HG02610 (cell line): Measurements from ENCODE around the gene SEMA6A.
A peak's percentile ranks its signal among the peaks of the same experiment; 100 is the strongest.

Experiments used
- ATAC-seq: cut with Tn5 transposase; IDR thresholded peaks from one replicate; pipeline ENCODE4 v1.9.1; 2021; ENCODE audit warnings: mild to moderate bottlenecking, moderate library complexity; ENCODE audit not compliant: unreplicated experiment

Gene SEMA6A

DNA sequence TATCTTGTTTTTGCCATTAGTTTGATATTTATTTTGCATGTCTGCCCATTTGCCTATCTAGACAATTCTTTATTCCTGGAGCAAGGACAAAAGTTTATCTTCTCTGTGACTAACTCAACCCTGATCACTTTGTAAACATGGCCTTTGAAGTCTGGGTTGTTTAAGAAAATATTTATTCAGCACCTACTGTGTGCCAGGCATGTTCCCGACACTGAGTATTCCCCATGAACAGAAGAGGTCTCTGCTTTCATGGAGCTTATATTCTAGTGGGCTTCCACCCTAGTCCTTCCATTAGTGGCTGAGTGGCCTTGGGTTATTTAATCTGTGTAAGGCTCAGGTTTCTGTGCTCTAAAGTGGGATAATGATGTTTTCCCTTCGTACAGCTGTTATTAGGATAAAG lies 49.7 kb downstream of the SEMA6A start:
- no peak for ATAC-seq

DNA sequence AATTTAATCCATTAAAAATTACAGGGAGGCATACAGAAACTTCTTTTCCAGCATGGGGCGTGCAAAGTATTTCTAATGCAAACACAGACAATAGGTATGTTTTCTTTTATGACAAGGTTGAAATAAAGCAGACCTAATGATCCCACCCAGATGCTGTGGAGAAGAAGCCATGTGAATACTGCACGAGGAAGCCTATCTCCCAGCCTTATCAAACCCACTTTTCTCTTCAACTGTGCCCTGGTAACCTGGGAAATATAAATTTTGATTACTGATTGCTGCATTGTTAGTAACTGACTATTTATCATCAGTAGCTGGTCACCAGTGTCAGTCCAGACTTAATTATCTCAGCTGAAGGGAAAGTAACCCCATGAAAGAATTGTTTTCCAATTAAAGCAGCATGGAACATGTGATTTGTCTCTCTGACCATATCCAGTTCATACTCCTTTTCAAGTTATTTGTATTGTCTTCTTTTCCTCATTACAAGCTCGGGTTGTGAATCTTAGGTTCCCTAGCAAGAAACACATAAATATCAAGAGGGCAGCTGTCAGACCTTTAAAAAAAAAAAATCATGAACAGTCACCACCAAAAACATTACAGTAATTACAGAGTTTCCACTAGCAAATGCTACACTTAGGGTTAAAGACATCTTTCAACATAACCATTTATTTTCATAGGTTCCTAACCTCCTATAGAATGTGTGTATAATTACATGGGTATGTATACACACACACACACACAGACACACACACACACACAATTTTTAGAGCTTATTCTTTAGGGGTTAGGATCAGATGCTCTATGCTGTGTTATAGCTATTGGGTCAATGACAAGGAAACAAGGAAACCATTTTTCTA lies 50.3 kb downstream of the SEMA6A start:
- ATAC-seq: no peak

DNA sequence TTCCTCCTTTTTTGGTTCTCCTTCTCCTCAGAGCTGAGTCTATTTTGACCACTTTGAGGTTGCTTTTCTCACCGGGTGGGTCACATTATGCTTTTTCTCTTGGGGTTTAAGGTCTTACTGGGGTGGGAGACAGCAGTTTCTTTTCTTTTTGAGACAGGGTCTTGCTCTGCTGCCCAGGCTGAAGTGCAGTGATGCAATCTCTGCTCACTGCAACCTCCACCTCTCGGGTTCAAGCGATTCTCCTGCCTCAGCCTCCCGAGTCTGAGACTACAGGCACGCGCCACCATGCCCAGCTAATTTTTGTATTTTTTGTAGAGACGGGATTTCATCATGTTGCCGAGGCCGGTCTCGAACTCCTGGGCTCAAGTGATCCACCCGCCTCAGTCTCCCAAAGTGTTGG lies 51.4 kb downstream of the SEMA6A start:
- peak; percentile 16 for ATAC-seq

DNA sequence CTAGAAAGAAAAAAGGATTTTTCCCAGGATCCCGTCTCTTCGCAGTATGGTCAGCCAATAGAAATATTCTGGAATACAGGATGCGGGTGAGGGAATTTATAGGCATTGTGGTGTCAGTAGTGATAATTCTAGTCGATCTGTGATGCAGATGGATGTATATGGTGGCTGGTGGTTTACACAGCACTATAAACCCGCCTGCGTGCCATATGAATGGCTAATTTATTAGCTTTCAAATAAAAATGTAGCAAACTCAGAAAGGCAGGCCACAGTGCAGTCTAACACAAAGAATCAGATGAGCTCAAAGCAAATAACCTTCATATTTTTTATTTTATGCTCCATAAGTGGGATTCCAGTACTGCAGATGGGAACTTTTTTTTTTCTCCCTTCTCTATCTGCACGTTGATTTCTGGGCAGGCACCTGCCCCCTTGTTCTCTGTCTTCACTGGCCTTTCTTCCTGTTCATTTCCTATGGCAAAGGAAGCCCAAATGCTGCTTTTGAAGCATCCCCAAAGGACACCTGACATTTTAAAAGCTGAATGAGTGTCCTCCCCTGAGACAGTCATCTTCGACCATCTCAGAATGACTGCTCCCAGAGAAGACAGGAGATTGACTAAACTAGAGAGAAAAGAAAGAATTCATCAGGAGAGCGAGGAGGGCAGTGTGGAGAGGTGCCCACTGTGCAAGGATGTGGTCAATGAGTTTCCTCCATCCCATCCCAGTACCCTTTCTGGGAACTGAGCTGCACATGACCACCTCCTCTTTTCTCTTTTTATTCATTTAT lies 52.1 kb downstream of the SEMA6A start:
- peak; percentile 49 for ATAC-seq

DNA sequence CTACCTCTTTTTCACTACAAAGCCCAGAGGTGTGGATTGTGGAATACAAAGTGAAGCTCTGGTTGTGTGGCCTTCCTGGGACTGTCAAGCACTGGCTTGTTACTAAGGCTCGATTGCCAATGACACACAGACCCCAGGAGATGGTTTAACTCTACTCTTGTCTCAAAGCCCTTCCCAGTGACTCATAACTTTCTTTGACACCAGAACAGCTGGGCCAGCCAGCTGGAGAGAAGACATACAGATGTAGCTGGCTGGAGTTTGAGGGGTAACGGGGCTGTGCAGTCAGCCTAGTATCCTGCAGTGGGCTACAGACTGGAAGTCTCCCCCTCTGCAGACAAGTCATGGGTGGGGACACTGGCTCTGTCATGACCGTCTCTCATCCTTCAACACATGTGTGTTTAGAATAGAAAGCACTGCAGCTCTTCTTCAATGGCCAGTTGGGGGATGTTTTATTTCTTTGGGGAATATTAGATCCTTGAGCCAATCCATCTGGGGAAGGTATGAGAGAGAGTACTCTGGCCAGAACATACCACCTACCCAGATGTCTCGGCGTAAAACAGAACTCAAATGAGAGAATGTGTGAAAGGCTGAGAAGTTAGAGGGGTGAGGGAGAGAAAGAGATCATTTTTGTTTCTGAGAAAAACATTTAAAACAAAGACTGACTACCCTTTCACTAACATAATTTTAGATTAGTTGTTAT lies 53.3 kb downstream of the SEMA6A start:
- peak; percentile 79 for ATAC-seq

DNA sequence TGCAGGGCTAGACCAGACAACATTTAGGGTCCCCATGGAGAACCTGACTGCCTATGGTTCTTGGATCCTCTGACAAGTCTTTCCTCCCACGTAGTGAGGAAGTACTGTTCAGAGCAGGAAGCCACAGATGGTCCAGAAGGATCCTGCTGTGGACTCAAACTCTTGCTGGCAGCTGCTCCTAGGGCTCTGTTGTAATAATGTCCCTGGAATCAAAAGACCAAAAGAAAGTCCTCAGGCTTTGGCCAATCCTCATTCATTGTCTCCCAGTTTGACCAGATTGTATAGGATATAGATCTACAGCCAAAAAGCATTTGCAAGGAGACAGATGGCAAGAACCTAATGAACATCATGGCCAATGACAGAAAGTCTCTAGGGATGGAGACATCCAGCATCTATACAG lies 53.9 kb downstream of the SEMA6A start:
- no peak for ATAC-seq

DNA sequence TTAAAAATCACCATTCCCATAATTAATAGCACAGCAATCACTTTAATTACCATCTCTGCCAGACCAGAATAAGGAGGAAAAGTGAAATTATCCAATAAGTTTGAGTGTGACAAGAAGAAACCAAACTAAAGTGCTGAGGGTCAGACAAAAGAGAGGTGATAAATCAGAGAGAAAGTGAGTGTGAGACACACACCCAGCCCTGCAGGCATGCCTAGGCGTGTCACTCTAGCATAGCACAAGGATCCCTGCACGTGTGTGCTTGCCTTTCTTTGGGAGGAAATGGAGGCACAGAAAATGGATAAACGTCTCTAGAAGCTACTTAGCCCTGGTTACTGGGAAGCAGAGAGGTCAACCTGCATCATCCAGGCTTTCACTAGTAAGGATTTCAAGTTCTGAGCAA lies 56.2 kb downstream of the SEMA6A start:
- ATAC-seq: no peak

DNA sequence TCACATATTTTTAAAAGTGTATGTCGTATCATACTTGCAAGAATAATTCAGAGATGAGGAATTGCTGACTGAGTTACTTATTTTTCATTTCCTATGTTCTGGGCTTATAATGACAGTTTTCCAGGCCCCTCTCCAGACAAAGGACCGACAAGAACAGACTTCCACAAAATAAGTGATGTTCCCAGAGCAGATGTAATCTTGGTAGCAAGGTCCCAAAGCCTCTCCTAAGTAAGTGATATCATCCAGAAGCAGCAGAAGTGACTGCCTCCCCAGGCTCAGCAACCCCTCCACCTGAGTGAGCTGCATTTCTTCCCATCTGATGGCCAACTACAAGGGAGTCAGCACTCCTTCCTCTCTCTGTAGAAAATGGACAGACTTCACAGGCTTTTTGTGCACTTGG lies 57.1 kb downstream of the SEMA6A start:
- no peak for ATAC-seq

DNA sequence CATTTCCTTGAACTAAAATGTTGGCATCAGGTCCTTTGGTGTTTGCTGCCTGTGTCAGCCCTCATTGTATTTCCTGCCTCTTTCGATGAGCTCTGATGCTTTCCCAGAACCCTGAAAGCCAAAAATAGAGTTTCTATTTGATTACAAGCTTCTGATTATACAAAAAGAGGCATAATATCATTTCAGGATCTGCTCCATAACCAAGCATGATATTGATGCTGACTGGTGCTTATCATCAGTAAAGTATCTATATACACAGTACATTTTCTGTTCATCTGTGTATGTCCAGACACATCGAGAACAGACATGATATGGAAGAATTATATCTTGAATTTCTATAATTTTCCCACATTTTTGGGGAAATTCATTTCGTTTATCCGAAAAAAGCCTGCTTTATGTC lies 58.6 kb downstream of the SEMA6A start:
- no peak for ATAC-seq

DNA sequence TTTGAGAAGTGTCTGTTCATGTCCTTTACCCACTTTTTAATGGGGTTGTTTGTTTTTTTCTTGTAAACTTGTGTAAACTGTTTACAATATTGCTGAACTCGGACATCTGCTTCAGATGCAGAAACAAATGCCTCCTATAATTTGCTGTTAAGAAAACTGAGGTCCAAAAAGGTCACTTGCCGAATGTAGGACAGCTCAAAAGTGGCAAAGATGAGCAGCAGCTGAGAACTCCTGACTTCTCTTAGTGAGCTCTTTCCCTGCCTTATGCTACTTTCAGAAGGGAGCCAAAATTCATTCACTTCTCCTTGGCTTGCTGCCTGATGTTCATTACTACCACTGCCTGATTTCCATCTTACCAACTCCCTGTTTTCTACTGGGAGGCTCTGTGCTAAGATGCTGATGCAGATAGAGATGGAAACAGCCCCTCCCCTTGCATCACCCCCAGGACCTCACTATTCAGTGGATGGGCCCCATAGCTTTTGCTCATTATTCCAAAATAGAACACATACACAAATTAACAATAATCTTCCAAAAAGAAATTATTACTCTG lies 60.1 kb downstream of the SEMA6A start:
- no peak for ATAC-seq

DNA sequence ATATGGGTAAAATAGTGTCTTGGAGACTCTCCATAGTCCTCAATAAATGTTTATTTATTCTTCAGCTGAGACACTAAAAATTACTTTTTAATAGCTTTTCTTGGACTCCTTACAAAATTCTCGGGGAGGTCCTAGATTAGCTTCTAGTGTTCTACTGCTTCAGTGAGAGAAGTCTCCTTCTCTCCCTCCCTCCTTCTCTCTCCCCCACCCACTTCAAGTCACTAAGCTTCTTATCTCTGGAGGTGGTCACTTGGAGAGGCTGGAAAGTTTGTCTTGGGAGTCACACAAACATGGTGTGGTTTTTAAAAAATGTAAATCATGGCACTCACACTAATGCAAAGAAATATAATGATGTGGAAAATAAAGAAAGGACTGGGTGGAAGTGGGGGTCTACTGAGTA lies 64.1 kb downstream of the SEMA6A start:
- ATAC-seq: no peak

DNA sequence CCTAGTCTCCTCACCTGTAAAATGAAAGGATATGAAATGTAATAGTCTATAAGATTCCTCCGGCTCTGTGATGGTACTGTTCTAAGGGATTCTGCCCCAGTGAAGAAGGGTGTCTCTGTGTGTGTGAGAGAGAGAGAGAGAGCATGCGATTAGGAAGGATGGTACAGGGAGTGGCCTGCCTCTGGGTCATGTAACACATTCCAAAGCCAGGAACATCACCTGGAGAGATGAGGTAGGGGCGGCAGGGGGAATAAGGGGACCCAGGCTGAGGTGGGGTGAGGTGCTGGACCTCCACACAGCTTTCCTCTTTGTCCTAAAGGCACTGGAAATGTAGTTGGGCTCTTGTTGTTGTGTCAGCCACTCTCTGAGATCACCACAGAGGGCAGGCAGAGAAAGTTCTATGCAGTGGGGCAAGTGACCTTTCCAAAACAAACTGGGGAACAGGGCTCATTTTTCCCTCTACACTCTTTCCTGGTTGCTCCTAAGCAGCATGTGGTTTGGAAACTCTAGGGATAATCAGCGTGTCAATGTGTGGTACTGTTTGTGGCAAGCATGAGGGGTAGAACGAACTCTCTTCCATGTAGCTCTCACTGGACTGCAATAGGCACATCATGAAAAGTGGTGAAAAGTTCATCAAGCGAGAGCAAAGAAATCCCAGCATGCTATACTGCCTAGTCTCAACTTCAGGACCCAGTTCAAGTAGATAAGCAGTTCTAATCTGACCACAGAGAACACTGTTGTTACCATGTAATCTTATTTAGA lies 65.0 kb downstream of the SEMA6A start:
- no peak for ATAC-seq

DNA sequence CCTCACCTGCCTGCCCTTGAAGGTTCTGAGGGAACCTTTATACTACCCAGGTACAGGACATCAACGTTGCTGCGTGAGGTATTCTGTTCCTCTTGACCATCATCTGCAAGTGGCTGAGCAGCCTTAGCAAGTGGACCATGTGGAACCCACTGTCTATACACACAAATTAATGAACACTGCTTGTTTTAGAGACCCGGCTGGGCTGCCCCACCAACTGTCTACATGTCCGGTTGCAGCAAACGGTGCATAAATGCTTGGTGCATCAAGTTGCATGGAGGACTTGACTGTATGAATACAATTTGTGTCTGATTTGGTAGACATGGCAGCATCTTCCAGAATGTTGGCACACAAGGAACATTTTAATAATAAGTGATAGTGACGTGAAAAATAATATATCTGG lies 65.8 kb downstream of the SEMA6A start:
- ATAC-seq: no peak

DNA sequence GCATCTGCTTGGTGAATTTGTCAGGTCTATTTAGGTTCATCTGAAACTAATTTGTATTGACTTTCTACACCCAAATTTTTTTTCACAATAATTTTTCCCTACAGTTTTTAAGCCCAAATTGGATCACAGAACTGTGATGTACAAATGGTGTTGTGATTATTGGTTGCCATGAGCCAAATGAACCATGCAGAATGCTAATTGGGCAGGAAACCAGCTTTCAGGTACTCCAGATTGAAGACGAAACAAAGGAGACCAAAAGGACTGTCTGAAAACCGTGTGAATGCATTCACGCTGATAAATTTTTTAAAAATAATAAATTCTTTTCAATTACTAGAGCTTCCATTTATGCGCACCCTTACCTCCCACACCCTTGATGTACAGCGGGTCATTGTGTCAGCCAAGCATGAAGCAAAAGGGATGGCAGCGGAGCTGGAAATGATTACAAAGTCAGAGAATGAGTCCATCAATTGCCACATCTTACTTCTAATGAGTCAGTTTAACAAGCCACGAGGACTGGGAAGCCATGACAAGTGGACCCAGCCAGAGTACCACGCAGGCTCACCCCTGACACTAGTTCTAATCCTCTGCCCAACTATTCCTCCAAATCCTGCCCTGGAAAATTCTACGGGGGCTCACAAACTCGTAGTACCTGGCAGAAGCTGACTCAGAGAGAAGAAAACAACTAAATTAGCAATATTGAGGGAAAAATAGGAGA lies 66.5 kb downstream of the SEMA6A start:
- no peak for ATAC-seq

DNA sequence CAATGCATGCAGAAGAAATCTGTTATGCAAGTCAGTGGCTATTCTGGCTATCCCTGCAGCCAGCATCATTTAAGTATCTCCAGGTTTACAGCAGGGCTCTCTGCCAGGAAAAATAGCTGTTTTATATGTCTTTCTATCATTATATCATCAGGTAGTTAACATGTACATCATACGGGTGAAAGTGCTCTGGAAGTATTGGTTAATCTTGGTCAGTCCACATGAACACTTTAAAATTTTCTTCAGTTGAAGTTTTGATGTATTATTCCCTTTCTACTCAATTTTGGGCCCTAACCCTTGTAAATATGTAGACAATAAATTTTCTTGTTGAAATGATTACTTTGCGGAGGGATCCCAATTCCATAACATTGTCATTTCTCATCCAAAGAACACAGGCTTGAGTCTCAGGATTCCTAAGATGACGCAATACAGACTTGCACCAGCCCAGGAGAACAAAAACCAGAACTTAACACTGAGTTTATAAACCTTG lies 67.5 kb downstream of the SEMA6A start:
- no peak for ATAC-seq

DNA sequence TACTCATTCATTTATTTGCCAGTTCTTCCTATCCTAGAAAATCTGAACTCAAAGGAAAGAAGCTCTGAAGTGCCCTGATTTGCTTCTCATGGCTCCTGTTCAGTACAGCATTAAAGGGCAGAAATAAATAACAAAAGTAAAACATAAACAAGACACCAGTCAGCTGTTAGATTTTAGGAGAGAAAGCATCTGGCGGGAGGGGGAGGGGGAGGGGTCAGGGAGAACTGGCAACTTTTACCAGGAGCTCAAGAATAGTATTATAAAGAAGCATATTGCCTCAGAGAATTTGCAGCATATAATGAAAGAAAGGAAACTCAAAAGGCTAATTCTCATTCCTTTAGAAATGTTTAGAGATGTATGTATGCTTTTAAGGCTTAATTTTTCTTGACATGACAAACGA lies 68.1 kb downstream of the SEMA6A start:
- no peak for ATAC-seq

DNA sequence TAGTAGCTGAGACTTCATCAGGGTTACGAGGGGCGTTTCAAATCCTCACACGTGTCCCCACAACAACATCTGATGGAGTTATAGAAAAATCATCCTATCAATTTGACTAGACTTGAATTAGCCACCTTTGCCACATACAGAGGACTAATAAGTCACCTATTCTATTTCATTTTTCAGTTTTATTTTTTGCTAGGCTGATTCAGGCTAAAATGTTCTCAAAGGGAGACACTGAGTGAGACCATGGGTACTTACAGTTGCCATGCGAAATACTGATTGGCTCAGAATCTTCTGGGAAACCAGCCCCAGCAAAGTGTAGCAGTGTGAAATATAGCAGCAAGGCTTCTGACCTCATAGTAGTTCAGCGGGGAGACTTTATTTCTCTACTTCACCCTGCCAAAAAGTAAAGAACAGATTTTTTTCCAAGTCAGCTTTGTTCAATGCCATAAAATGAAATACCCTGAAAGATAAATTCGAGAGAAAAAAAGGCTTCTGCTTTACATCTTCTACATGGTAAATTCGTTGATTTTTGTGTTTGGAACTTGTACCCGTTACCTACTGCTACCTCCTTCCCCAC lies 69.9 kb downstream of the SEMA6A start:
- no peak for ATAC-seq

DNA sequence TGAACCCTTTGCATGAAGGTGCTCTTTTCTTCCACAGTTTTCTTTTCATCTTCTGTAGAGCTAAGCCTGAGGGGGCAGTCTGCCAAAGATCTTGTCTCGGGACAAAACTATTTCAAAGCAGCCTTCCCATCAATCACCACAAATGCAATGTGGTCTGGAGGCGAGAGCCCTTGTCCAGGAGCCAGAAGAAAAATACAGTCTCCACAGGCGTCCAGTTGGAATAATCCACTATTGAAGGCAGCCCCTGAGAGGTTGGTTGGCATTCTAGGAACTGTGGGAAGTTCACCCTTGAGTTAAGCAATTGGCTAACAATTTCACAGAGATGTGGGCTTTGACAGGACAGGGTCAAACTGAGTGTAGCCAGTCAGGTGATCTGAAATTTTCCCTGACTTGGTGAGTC lies 72.0 kb downstream of the SEMA6A start:
- ATAC-seq: no peak

DNA sequence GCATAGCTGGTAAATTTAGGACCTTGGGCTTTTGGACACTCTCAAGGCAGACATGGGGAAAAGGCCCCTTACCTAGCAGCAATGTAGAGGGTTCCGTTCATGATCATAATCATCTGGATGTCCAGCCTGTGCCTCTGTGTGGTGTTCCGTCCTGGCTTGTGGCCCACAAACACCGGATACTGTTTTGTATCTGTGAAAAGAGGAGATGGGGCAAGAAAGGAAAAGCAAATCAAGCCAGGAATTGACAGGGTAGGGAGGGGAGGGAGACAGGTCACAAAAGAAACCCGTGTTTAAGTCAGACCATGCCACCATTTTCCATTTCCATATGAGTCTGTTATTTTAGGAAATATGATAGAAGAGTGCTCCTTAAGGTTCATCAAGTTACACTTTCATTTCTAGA lies 72.5 kb downstream of the SEMA6A start:
- ATAC-seq: no peak
